Esophagus squamous epithelium (tissue), 4 donors: ENCODE results near the gene PPP1R2B.

Source experiments
- CTCF ChIP-seq, 6 experiments: fragments of 450-650 bp in 4 of 6; fragments of 200-600 bp in 2 of 6; sonication (generic) in 2 of 6; IDR thresholded peaks; one replicate each; pipeline ENCODE4 v1.5.1; 2016 to 2019; ENCODE audit warnings: antibody characterized with exemption in 6 of 6, mild to moderate bottlenecking in 4 of 6, moderate library complexity in 4 of 6
- POLR2A ChIP-seq, 4 donors: fragments of 450-650 bp; IDR thresholded peaks; one replicate each; pipeline ENCODE4 v1.6.1; 2017; ENCODE audit warnings: antibody characterized with exemption in 4 of 4, mild to moderate bottlenecking in 4 of 4, moderate library complexity in 3 of 4

GRCh38 chr5:156851880-156852279 lies 1.8 kb downstream of the PPP1R2B start:
- no peak for TF ChIP-seq CTCF (IDR thresholded peaks at IDR 0.05)
- TF ChIP-seq POLR2A (IDR thresholded peaks at IDR 0.05), result no peak
